Hepatocyte (in vitro differentiated cells): ENCODE measurements around the gene C2orf92.

ENCODE experiments used
- EZH2 ChIP-seq: fragments of 200-600 bp; sonication (generic); IDR thresholded peaks from 2 replicates; pipeline ENCODE4 v1.6.1; 2016; ENCODE audit warnings: antibody characterized with exemption, mild to moderate bottlenecking, borderline replicate concordance
- TF ChIP-seq, protein P1 (sequence below): fragments of 200-600 bp; sonication (generic); IDR thresholded peaks from 2 replicates; pipeline ENCODE4 v1.5.1; 2016; ENCODE audit warnings: antibody characterized with exemption, mild to moderate bottlenecking; ENCODE audit not compliant: poor library complexity

DNA sequence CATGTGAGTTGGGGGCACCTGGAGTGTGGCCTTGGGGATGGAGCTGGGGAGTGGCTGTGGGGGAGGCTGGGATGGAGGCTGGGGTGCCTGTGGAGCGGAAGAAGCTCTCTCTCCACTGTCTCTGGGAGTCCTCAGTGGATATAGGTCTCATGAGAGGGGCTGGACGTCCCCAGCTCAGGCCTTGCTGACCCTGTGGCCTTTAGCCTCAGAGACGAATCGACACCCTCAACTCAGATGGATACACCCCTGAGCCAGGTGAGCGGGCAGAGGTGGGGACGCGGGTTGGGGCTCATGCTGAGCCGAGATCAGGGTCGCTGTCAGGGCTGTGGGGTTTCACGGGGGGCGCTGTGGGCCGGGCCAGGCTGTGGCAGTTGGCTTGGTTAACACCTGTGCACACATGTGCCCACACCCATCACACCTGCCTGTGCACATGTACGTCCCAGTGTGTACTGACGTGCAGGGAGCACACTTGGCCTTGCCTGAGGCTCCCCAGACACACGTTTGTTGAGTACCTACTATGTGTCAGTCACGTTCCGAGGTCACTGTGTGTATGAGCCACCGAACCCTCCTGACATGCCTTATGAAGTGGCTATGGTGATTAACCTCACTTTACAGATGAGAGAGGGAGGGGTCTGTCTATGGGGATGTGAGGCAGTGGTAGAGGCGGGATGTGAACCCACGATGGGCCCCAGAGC, 64.0 kb downstream of the C2orf92 start:
- TF ChIP-seq, protein P1, sequence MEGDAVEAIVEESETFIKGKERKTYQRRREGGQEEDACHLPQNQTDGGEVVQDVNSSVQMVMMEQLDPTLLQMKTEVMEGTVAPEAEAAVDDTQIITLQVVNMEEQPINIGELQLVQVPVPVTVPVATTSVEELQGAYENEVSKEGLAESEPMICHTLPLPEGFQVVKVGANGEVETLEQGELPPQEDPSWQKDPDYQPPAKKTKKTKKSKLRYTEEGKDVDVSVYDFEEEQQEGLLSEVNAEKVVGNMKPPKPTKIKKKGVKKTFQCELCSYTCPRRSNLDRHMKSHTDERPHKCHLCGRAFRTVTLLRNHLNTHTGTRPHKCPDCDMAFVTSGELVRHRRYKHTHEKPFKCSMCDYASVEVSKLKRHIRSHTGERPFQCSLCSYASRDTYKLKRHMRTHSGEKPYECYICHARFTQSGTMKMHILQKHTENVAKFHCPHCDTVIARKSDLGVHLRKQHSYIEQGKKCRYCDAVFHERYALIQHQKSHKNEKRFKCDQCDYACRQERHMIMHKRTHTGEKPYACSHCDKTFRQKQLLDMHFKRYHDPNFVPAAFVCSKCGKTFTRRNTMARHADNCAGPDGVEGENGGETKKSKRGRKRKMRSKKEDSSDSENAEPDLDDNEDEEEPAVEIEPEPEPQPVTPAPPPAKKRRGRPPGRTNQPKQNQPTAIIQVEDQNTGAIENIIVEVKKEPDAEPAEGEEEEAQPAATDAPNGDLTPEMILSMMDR = no peak
- no peak for TF ChIP-seq EZH2
